GM19035 (cell line): ENCODE results near the gene ATP2A1.
"Not testable (repeated sequence)": the region's sequence is repeated elsewhere in the genome, so short reads cannot be mapped to it uniquely, and the experiment has no call there.

Experiments used
- ATAC-seq: cut with Tn5 transposase; IDR thresholded peaks from one replicate; pipeline ENCODE4 v1.9.1; 2021; ENCODE audit not compliant: unreplicated experiment

Gene ATP2A1

GRCh38 chr16:28904828-28905227 lies 26.5 kb downstream of the ATP2A1 start:
- no peak for ATAC-seq

GRCh38 chr16:28905229-28905754 lies 27.0 kb downstream of the ATP2A1 start:
- no peak for ATAC-seq

GRCh38 chr16:28905800-28906372 lies 27.6 kb downstream of the ATP2A1 start:
- no peak for ATAC-seq

- no peak for ATAC-seq
These were observed 32.1 kb downstream of the ATP2A1 start for GRCh38 chr16:28910086-28911031.

- ATAC-seq: no peak
These were observed 34.3 kb downstream of the ATP2A1 start for GRCh38 chr16:28912558-28912957.

- no peak for ATAC-seq
These were observed 35.8 kb downstream of the ATP2A1 start for GRCh38 chr16:28913946-28914724.

- ATAC-seq: no peak
These were observed 36.9 kb downstream of the ATP2A1 start for GRCh38 chr16:28915181-28915580.

- no peak for ATAC-seq
These were observed 38.8 kb downstream of the ATP2A1 start for GRCh38 chr16:28917095-28917494.

GRCh38 chr16:28918698-28919097 lies 40.4 kb downstream of the ATP2A1 start:
- no peak for ATAC-seq

- no peak for ATAC-seq
These were observed 44.9 kb downstream of the ATP2A1 start for GRCh38 chr16:28923231-28923587.

GRCh38 chr16:28923652-28924398 lies 45.5 kb downstream of the ATP2A1 start:
- ATAC-seq: peak; percentile 46

- no peak for ATAC-seq
These were observed 46.1 kb downstream of the ATP2A1 start for GRCh38 chr16:28924399-28924761.

GRCh38 chr16:28924762-28925385 lies 46.6 kb downstream of the ATP2A1 start, which contains the start of gene RABEP2:
Gene RABEP2 (minus strand): TSS chr16:28925238. CDS start chr16:28925163, 75 bp downstream.
- peak; percentile 70 for ATAC-seq

GRCh38 chr16:28925386-28926228 lies 47.3 kb downstream of the ATP2A1 start:
- peak; percentile 31 for ATAC-seq

GRCh38 chr16:28926284-28926683 lies 48.0 kb downstream of the ATP2A1 start:
- ATAC-seq: not testable (repeated sequence)

- no peak for ATAC-seq
These were observed 49.5 kb downstream of the ATP2A1 start for GRCh38 chr16:28927815-28928214.

- no peak for ATAC-seq
These were observed 51.9 kb downstream of the ATP2A1 start for GRCh38 chr16:28930203-28930602.

GRCh38 chr16:28930652-28931051 lies 52.4 kb downstream of the ATP2A1 start:
- no peak for ATAC-seq

GRCh38 chr16:28931801-28932225 lies 53.5 kb downstream of the ATP2A1 start, which contains the start of gene CD19:
Gene CD19 (plus strand): TSS chr16:28931971. CDS start chr16:28932001, 30 bp downstream.
- ATAC-seq: no peak
